HL-60 (cell line): ENCODE data around the gene STK25.

Source experiments
- POLR2AphosphoS5 ChIP-seq: IDR thresholded peaks from 2 replicates; pipeline ENCODE4 v1.6.1; 2012; ENCODE audit warnings: low read depth
- TF ChIP-seq, protein P1 (sequence below): IDR thresholded peaks from one replicate; pipeline ENCODE4 v1.5.1; 2011; ENCODE audit warnings: low read length, control low read depth, inconsistent platforms; ENCODE audit not compliant: insufficient read depth

- TF ChIP-seq, protein P1, sequence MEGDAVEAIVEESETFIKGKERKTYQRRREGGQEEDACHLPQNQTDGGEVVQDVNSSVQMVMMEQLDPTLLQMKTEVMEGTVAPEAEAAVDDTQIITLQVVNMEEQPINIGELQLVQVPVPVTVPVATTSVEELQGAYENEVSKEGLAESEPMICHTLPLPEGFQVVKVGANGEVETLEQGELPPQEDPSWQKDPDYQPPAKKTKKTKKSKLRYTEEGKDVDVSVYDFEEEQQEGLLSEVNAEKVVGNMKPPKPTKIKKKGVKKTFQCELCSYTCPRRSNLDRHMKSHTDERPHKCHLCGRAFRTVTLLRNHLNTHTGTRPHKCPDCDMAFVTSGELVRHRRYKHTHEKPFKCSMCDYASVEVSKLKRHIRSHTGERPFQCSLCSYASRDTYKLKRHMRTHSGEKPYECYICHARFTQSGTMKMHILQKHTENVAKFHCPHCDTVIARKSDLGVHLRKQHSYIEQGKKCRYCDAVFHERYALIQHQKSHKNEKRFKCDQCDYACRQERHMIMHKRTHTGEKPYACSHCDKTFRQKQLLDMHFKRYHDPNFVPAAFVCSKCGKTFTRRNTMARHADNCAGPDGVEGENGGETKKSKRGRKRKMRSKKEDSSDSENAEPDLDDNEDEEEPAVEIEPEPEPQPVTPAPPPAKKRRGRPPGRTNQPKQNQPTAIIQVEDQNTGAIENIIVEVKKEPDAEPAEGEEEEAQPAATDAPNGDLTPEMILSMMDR: no peak
- TF ChIP-seq POLR2AphosphoS5: no peak
Measured at GRCh38 chr2:241459520-241459919, 48.9 kb downstream of the STK25 start.
